GM19372 (cell line): Measurements from ENCODE around the gene F8A1.
"Not testable (repeated sequence)": the region's sequence is repeated elsewhere in the genome, so short reads cannot be mapped to it uniquely, and the experiment has no call there.

ENCODE experiments used
- ATAC-seq: cut with Tn5 transposase; IDR thresholded peaks from one replicate; pipeline ENCODE4 v1.9.1; 2021; ENCODE audit warnings: mild to moderate bottlenecking, low read depth, moderate library complexity; ENCODE audit not compliant: unreplicated experiment

F8A1 gene

DNA sequence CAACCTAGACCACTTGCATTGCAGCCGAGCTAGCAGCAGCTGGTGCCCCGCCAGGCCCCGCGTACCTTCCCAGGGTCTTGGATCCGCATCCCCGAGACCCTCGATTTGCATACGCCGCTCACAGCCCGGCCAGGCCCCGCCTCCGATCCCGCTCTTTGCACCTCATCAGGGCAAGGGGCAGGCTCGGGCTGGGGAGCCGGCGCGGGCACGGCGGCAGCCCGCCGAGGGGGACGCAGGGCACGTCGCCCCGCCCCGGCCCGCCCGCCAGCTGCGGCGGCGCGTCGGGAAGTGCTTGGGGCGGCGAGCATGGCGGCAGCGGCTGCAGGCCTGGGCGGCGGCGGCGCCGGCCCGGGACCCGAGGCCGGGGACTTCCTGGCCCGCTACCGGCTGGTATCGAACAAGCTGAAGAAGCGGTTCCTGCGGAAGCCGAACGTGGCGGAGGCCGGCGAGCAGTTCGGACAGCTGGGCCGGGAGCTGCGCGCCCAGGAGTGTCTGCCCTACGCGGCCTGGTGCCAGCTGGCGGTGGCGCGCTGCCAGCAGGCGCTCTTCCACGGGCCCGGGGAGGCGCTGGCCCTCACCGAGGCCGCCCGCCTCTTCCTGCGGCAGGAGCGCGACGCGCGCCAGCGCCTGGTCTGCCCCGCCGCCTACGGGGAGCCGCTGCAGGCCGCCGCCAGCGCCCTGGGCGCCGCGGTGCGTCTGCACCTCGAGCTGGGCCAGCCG lies at the start of gene F8A1:
Gene F8A1, plus strand, starts transcription at position 287 of the 720 bp plus-strand sequence. Its CDS starts 20 bp downstream, at position 307.
- peak; percentile 73 for ATAC-seq

DNA sequence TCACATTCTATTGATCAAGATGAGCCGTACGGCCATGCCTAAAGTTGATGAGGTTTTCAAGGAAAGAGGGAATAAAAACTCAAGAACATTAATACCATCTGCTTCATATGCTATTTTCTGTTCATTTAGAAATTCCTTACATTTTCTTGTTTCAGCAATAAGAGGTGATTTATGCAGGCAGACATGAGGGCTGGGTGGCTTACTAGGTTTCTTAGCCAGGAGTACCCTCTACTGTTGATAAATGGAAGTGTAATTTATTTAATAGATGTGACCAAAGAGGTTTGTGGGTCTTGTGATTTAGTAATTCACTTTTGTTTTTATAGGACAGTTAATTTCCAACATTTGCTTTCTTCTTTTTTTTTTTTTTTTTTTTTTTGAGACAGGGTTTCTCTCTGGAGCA lies 45.3 kb upstream of the F8A1 start:
- ATAC-seq = no peak

DNA sequence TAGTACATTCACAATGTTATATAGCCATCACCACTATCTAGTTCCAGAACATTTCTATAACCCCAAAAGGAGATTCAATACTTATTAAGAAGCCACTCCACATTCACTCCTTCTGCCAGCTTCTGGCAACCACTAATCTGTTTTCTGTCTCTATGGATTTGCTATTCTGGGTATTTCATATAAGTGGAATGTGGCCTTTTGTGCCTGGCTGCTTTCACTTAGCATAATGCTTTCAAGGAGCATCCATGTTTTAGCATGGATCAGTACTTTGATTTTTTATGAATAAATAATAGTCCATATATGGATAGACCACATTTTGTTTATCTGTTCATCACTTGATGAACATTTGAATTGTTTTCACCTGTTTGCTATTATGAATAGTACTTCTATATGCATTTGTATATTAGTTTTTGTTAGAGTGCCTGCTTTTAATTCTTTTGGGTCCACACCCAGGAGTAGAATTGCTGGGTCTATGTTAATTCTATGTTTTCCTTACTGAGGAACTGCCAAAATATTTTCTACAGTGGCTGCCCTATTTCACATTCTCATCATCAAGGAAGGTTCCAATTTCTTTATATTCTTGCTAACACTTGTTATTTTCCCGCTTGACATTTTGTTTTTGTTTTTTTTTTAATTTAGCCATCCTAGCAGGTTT lies 35.1 kb upstream of the F8A1 start:
- no peak for ATAC-seq

DNA sequence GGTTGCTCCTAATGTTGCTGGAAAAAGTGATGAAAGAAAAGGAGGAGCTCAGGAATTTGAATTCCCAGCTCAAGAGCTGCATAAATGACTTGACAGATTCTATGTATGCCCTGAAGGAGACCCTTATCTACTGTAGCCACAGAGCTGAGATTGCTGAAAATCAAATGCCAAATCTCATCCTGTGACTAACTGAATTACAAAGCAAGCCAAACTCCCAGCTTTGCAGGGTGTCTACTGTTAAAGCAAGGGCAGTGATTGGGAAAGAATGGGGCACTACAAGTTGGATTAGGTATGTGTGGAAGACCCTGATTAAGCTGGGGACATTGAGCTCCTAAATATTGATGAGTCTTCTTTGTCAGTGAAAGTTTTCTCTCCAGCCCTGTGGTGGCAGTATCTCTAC lies 30.9 kb upstream of the F8A1 start:
- ATAC-seq = no peak

DNA sequence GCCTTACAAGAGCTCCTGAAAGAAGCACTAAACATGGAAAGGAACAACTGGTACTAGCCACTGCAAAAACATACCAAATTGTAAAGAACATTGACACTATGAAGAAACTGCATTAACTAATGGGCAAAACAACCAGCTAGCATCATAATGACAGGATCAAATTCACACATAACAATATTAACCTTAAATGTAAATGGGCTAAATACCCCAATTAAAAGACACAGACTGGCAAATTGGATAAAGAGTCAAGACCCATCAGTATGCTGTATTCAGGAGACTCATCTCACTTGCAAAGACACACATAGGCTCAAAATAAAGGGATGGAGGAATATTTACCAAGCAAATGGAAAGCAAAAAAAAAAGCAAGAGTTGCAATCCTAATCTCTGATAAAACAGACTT lies 17.6 kb upstream of the F8A1 start:
- not testable (repeated sequence) for ATAC-seq

DNA sequence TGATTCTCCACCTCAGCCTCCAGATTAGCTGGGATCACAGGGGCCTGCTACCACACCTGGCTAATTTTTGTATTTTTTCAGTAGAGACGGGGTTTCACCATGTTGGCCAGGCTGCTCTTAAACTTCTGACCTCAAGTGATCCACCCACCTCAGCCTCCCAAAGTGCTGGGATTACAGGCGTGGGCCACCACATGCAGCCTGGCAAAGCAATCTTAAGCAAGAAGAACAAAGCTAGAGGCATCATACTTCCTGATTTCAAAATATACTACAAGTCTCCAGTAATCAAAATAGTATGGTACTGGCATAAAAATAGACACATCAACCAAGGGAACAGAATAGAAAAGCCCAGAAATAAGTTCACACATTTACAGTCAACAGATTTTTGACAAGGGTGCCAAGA lies 12.8 kb upstream of the F8A1 start:
- ATAC-seq = no peak

DNA sequence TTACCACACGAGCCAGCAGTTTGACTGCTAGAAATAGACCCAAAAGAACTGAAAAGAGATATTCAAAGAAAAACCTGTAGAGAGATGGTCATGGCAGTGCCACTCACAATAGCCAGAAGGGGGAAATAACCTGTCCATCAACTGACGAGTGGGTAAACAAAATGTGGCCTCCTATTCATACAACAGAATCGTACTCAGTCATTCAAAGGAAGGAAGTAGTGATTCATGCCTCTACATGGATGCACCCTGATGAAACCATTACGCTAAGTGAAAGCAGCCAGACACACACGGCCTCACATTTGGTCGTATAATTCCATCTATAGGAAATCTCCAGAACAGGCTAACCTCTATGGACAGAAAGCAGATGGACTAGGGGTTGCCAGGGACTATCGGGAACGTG lies 2.1 kb upstream of the F8A1 start:
- not testable (repeated sequence) for ATAC-seq

DNA sequence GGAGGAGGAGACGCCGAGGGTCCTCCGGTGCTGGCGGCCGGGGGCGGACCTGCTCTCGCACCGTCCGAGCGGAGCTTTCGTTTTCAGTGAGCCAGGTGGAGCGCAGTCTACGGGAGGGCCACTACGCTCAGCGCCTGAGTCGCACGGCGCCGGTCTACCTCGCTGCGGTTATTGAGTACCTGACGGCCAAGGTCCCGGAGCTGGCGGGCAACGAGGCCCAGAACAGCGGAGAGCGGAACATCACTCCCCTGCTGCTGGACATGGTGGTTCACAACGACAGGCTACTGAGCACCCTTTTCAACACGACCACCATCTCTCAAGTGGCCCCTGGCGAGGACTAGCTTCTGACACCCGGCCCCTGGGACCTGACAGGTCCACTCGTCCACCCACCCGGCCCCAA lies 1.1 kb upstream of the F8A1 start:
- ATAC-seq = not testable (repeated sequence)

DNA sequence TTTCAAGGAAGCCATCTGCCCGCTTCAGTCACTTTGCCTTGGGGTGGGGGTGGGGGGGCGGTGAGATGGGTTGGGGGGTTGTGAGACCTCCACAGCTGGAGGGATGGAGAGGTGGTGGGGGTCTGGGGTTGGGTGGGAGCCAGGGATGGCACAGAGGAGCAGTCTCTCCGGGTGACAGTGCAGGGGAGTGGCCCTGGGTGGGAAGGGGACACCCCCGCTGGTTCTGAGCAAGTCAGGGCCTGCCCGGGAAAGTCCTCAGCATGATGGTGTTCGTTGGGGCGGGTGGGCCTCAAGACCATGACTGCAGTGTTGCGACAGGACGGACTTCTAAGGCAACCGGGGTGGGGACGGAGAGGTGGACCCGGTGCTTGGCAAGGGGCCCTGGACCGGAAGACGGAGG lies 606 bp upstream of the F8A1 start:
- ATAC-seq = not testable (repeated sequence)

DNA sequence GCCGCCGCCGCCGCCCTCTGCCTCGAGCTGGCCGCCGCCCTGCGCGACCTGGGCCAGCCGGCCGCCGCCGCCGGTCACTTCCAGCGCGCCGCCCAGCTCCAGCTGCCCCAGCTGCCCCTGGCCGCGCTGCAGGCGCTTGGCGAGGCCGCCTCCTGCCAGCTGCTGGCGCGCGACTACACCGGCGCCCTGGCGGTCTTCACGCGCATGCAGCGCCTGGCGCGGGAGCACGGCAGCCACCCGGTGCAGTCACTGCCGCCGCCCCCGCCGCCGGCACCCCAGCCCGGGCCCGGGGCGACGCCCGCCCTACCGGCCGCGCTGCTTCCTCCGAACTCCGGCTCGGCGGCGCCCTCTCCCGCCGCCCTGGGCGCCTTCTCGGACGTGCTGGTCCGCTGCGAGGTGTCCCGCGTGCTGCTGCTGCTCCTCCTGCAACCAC lies 650 bp downstream of the F8A1 start:
- peak; percentile 48 for ATAC-seq

DNA sequence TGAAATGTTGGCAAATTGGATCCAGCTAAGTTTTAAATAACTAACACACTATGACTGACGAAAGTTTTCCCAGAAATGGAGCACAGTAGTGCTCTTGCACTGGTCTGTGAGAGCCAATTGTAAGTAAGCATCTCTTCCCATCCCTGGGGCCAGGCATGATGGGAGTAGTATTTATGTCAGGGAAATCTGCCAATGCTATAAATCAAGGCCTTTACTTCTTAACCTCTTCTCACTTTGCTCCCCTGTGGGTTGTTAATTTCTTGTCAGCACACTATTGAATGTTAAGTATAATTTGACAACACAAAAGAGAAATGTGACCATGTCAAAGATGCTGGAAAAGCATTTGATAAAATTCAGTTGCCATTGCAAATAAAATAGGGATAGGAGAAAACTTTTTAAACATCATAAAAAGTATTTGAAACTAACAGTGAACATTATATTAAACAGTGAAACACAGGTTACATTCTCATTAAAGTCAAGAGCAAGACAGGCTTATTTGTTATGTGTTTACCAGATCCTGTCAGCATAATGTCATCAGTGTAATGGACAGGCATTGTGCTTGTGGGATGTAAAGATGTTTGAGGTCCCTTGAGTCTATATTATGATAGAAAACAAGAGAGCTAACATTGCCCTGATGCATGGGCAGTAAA lies 5.0 kb downstream of the F8A1 start:
- ATAC-seq = no peak

DNA sequence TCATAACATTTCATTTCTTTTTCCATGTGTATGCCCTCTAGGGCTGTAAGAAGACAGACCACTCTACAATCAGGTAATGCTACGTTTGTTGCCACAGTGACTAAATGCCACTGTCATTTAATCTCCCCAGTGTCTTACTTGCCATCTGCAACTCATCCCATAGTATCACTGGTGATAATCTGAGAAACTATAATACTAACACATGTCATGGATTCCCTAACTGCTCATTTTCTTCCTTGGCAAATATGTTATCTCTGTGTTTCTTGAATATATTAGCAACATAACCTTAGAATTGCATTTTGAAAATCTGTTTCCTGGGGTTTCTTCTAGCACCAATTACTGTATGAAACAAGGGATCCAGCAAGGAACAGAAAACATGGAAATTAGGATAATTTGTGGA lies 6.1 kb downstream of the F8A1 start:
- ATAC-seq = no peak

DNA sequence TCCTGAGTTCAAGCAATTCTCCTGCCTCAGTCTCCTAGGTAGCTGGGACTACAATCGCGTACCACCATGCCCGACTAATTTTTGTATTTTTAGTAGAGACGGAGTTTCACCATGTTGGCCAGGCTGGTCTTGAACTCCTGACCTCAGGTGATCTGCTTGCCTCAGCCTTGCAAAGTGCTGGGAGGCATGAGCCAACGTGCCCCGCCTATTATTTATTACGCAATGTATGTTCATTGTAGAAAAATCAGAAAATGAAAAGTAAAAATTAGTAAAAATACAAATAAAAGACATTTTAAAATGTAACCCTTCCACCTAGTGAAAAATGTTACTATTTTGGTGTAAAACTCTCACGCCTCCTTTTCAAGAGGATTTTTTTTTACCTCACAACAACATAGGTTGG lies 14.2 kb downstream of the F8A1 start:
- ATAC-seq = no peak

DNA sequence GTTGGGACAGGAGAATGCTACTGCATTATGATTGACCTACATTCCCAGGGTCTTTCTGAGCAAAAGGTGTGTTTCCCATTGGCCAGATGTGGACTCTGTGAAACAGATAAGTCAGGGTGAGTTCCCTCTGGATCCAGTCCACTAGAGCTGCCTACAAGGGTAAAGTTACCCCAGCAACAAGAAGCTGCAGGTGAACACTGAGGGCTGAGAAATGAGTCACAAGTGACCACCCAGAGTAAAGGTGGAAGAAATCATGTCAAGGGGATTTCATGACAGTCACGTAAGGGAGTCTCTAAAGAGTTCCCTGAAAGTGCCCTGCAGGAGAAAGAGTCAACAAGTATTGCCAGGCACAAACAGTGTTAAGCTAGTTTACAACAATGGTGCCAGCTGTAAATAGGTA lies 16.3 kb downstream of the F8A1 start:
- no peak for ATAC-seq

DNA sequence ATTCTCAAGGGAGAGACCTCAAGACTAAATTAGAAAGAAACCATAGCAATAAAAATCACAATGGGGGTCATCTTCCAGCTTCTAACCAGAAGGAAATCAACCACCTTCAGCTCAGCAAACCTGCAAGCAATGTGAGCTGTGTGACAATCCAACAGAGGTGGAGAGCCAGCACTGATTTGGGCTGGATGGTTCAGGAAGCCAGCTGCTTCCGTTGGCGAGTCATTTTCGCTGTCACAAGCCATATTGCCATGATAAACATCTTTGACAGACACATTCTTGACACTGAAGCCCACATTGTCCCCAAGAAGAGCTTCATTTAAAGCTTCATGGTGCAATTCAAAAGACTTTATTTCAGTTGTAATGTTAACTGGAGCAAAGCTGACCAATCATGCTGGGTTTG lies 22.7 kb downstream of the F8A1 start:
- ATAC-seq = no peak

DNA sequence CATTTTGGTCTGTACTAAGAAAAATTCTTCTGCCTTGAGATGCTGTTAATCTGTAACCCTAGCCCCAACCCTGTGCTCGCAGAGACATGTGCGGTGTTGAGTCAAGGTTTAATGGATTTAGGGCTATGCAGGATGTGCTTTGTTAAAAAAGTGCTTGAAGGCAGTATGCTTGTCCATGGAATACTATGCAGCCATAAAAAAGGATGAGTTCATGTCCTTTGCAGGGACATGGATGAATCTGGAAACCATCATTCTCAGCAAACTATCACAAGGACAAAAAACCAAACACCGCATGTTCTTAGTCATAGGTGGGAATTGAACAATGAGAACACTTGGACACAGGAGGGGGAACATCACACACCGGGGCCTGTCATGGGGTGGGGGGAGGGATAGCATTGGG lies 23.9 kb downstream of the F8A1 start:
- not testable (repeated sequence) for ATAC-seq

DNA sequence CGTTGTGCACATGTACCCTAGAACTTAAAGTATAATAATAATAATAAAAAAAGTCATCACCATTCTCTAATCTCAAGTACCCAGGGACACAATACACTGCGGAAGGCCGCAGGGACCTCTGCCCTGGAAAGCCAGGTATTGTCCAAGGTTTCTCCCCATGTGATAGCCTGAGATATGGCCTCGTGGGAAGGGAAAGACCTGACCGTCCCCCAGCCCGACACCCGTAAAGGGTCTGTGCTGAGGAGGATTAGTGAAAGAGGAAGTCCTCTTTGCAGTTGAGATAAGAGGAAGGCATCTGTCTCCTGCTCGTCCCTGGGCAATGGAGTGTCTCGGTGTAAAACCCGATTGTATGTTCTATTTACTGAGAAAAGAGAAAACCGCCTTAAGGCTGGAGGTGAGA lies 24.4 kb downstream of the F8A1 start:
- ATAC-seq = not testable (repeated sequence)

DNA sequence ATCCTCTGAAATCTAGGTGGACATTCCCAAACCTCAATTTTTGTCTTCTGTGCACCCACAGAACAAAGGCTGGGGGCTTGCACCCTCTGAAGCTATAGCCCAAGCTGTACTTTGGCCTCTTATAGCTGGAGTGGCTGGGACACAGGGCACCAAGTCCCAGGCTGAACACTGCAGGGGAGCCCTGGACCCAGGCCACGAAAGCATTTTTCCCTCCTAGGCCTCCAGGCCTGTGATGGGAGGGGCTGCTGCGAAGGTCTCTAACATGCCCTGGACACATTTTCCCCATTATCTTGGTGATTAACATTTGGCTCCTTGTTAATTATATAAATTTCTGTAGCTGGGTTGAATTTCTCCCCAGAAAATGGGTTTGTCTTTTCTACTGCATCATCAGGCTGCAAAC lies 27.9 kb downstream of the F8A1 start:
- no peak for ATAC-seq

DNA sequence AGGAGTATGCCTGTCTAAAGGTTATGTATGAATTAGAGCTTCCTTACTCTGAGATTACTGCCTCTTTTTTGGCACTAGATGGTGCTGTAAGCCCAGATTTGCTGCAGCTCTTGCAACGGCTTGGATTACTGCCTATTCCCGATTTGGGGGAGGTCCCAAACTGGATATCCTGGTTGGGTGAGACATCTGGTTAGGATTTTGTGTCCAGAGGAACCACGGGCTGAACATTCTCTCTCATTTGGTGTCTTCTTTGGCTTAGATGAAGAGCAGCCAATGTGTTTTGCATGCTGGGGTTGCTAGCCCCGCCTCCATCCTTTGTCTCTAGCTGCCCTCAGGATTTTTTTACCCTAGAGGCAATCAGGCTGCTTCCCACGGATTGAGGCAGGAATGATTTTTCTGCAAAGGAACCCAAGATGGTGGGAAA lies 31.9 kb downstream of the F8A1 start:
- no peak for ATAC-seq

DNA sequence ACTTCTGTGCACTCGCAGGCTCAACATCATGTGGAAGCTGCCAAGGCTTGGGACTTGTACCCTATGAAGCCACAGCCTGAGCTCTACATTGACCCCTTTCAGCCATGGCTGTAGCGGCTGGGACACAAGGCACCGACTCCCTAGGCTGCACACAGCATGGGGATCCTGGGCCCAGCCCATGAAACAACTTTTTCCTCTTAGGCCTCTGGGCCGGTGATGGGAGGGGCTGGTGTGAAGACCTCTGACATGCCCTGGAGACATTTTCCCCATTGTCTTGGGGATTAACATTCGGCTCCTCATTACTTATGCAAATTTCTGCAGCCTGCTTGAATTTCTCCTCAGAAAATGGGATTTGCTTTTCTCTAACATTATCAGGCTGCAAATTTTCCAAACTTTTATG lies 38.6 kb downstream of the F8A1 start:
- not testable (repeated sequence) for ATAC-seq
